ENCODE data around the gene GCAT. TPM values are rescaled to one million over a fixed set of nuclear protein-coding genes. Genes with fewer than 3 reads are reported as not detected.

GCAT gene
- total RNA-seq, 4 donors from 2014 or later = 11.3 to 34.5 (median 20.1) TPM

DNA sequence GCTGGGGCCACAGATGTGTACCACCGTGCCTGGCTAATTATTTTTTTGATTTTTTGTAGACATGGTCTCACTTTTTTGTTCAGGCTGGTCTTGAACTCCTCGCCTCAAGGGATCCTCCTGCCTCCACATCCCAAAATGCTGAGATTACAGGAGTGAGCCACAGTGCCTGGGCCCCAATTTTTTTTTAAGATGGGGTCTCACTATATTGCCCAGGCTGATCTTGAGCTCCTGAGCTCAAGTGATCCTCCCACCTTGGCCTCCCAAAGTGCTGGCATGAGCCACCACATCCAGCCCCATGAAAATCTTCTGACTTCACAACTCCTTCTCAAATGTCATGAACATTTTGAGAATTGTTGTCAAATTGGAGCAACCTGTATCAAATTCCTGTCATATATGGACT lies 38.7 kb downstream of the GCAT start:
- DNase-seq (ENCODE audit: low spot score in 2 of 2) = no peak
- no peak overlapping the region for H3K27ac ChIP-seq
- H3K9me3 ChIP-seq = no peaks in the 10 kb centered on the region
- H3K27me3 ChIP-seq = no peaks in the 10 kb centered on the region
- H3K4me1 ChIP-seq = peaks cover 36% of the 10 kb centered on the region
- H3K4me3 ChIP-seq = no peak overlapping the region
- 100% methylated on average over 2 of the region's 2 CpGs for WGBS
- H3K36me3 ChIP-seq = no peaks in the 10 kb centered on the region
- no peak for TF ChIP-seq POLR2AphosphoS5 (IDR thresholded peaks at IDR 0.05)

DNA sequence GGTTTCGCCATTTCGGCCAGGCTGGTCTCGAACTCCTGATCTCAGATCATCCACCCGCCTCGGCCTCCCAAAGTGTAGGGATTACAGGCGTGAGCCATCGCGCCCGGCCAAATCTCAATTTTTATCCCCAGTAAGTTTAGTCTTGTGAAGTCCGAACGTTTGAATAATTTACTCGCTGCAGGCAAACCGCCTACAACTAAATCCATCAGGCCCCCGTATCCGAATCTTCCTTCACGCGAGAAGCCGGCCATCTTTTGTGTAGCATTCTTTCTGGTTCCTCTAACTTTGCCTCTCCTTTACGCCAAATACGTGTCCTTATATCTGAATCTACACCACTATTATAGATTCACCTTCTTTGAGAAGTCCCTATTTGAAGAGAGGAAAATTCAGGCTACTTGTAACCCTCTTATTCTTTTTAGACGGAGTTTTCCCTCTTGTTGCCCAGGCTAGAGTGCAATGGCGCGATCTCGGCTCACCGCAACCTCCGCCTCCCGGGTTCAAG lies 40.9 kb downstream of the GCAT start:
- H3K4me3 ChIP-seq = peak overlapping the region; percentile 77
- TF ChIP-seq EP300 (IDR thresholded peaks at IDR 0.05) (no peak), POLR2A (IDR thresholded peaks at IDR 0.05) (no peak), POLR2AphosphoS5 (IDR thresholded peaks at IDR 0.05) (no peak)
- TF ChIP-seq, protein P1, sequence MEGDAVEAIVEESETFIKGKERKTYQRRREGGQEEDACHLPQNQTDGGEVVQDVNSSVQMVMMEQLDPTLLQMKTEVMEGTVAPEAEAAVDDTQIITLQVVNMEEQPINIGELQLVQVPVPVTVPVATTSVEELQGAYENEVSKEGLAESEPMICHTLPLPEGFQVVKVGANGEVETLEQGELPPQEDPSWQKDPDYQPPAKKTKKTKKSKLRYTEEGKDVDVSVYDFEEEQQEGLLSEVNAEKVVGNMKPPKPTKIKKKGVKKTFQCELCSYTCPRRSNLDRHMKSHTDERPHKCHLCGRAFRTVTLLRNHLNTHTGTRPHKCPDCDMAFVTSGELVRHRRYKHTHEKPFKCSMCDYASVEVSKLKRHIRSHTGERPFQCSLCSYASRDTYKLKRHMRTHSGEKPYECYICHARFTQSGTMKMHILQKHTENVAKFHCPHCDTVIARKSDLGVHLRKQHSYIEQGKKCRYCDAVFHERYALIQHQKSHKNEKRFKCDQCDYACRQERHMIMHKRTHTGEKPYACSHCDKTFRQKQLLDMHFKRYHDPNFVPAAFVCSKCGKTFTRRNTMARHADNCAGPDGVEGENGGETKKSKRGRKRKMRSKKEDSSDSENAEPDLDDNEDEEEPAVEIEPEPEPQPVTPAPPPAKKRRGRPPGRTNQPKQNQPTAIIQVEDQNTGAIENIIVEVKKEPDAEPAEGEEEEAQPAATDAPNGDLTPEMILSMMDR (IDR thresholded peaks at IDR 0.05) = no peak
- H3K27me3 ChIP-seq = no peaks in the 10 kb centered on the region
- 38% methylated on average over 27 of the region's 27 CpGs for WGBS
- DNase-seq (ENCODE audit: low spot score in 2 of 2) = no peak
- peak overlapping the region; percentile 88 for H3K27ac ChIP-seq
- H3K4me1 ChIP-seq = peaks cover 23% of the 10 kb centered on the region
- no peaks in the 10 kb centered on the region for H3K9me3 ChIP-seq
- peaks cover 13% of the 10 kb centered on the region for H3K36me3 ChIP-seq

DNA sequence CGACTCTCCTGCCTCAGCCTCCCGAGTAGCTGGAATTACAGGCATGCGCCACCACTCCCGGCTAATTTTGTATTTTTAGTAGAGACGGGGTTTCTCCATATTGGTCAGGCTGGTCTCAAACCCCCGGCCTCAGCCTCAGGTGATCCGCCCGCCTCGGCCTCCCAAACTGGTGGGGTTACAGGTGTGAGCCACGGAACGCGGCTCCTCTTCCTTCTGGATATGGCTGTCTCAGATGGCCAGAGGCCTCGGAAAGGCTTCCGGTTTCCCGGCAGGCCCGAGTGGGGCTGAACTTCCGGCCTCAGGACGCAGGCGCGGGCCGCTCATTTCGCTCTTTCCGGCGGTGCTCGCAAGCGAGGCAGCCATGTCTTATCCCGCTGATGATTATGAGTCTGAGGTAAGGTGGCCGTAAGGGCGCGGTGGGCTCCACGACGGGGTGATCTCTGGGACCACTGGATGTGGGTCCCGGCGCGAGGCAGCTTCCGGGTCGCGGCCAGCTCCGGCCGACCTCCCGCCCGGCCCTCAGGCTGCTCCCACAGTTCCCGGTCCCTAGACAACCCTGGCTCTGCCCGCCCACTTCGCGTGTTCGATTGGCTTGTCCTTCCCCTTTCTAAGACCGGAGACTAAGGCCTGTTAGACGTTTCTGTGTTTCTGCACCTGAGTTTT lies 41.5 kb downstream of the GCAT start, which contains the start of gene EIF3L:
EIF3L (plus strand) TSS at position 331 of the 663 bp plus-strand sequence; CDS start at position 362, 31 bp downstream.
- DNase-seq (ENCODE audit: low spot score in 2 of 2) = peak; percentile 93 to 96
- Histone ChIP-seq H3K36me3 (peaks cover 16% of the 10 kb centered on the region), H3K27ac (peak within 1 kb of the TSS; percentile 88), H3K9me3 (no peaks in the 10 kb centered on the region), H3K4me1 (peaks cover 23% of the 10 kb centered on the region), H3K4me3 (peak within 1 kb of the TSS; percentile 77), H3K27me3 (no peaks in the 10 kb centered on the region)
- WGBS = under 1% methylated on average over 32 of the region's 49 CpGs
- no peak for TF ChIP-seq EP300 (IDR thresholded peaks at IDR 0.05)
- TF ChIP-seq POLR2A (IDR thresholded peaks at IDR 0.05) = peak; percentile 84 to 90
- TF ChIP-seq, protein P1 (IDR thresholded peaks at IDR 0.05) = no peak
- peak; percentile 31 to 75 (median 75) for TF ChIP-seq POLR2AphosphoS5 (IDR thresholded peaks at IDR 0.05)

GRCh38 chr22:37850801-37851200 lies 43.1 kb downstream of the GCAT start:
- H3K4me1 ChIP-seq = peaks cover 29% of the 10 kb centered on the region
- no peaks in the 10 kb centered on the region for H3K27me3 ChIP-seq
- DNase-seq (ENCODE audit: low spot score in 2 of 2) = no peak
- WGBS = 69% methylated on average over 4 of the region's 4 CpGs
- H3K9me3 ChIP-seq = no peaks in the 10 kb centered on the region
- H3K27ac ChIP-seq = no peak overlapping the region
- H3K36me3 ChIP-seq = peaks cover 30% of the 10 kb centered on the region
- no peak overlapping the region for H3K4me3 ChIP-seq
- TF ChIP-seq EP300 (IDR thresholded peaks at IDR 0.05) = no peak
- TF ChIP-seq, protein P1 (IDR thresholded peaks at IDR 0.05) = no peak
- no peak for TF ChIP-seq POLR2A (IDR thresholded peaks at IDR 0.05)
- TF ChIP-seq POLR2AphosphoS5 (IDR thresholded peaks at IDR 0.05) = no peak

DNA sequence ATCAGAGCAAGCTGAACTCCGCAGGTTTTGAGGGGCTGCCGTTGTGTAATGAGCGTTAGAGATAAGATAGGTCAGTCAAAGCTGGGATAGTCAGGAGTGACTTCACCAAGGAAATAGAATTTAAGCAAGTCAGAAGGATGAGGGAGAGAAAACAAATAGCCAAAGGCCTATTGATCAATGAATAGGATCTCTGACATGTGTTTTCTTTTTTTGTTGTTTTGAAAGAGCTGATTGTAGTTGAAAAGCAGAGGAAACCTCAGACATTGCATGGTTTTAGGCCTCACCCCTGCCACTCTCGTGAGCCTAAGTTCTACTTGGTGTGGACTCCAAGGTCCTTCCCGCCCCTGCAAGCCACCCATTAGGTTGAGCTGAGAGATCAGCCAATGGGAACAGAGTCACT lies 44.7 kb downstream of the GCAT start:
- Histone ChIP-seq H3K9me3 (no peaks in the 10 kb centered on the region), H3K4me1 (peaks cover 29% of the 10 kb centered on the region), H3K27me3 (no peaks in the 10 kb centered on the region), H3K36me3 (peaks cover 46% of the 10 kb centered on the region), H3K27ac (no peak overlapping the region), H3K4me3 (no peak overlapping the region)
- DNase-seq (ENCODE audit: low spot score in 2 of 2) = no peak
- 87% methylated on average over 5 of the region's 5 CpGs for WGBS
- TF ChIP-seq, protein P1 (IDR thresholded peaks at IDR 0.05) = no peak
- TF ChIP-seq EP300 (IDR thresholded peaks at IDR 0.05) (no peak), POLR2AphosphoS5 (IDR thresholded peaks at IDR 0.05) (no peak), POLR2A (IDR thresholded peaks at IDR 0.05) (no peak)
